AG08395 (cell line): ENCODE data around the gene LRP6.

Experiments
- DNase-seq: peaks from one replicate; pipeline ENCODE4 v3.0.0; 2012; ENCODE audit warnings: mixed read lengths, low spot score

The LRP6 gene

DNA sequence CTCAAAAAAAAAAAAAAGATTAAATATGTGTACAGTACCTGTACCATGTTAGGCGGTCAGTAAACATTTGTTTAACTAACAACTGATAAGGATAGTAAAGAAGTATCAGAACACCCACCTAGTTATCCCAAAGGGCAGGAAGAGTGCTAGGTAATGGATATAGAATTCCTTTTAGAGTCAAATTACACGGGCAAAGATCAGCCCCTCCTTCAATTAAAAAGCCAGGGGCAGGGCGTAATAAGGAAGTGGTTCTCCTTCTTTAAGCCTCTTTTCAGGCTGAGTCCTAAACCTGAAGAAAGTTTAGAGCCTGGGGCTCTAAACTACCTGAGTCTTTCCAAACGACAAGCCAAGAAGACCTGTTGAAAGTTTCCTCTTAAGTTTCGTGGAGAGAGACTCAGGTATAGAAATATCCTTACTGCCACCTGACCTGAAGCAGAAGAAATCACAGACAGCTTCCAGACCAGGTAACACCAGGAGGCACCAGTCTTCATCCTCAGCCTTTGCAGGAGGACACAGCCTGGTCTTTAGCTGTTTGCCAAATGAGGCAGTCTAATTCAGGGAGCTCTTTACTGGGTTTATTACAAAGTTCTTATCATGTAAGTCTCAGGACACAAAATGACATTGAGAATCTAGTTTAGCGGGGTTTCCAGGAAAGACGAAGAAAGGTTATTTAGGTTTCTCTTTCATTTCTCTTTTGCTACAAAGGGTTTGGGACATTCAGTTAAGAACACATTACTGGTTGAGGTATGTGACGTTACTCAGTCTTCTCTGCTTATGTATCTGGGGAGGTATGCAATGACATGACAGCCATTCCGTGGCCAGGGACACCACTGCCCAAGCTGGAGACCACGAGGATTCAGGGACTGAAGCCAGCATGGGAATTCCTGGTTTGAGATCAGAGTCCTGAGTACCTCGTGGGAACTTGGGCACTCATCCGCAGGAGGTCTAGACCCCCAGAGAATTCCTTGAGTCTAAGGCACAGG, 195.9 kb downstream of the LRP6 start, which contains the start of gene BCL2L14:
BCL2L14 (plus strand) TSS at position 266 of the 983 bp plus-strand sequence. CDS start 8,367 bp downstream, outside the sequence.
- DNase-seq: no peak

- DNase-seq: no peak
Observed at GRCh38 chr12:12069821-12070548, 196.9 kb downstream of the LRP6 start.

GRCh38 chr12:12068751-12069150, 198.1 kb downstream of the LRP6 start:
- no peak for DNase-seq
